ENCODE results near the gene FBP2. TPM values are rescaled to one million over a fixed set of nuclear protein-coding genes. Genes with fewer than 3 reads are reported as not detected.

FBP2 gene
- total RNA-seq, 2 donors from 2014 or later: not detected

DNA sequence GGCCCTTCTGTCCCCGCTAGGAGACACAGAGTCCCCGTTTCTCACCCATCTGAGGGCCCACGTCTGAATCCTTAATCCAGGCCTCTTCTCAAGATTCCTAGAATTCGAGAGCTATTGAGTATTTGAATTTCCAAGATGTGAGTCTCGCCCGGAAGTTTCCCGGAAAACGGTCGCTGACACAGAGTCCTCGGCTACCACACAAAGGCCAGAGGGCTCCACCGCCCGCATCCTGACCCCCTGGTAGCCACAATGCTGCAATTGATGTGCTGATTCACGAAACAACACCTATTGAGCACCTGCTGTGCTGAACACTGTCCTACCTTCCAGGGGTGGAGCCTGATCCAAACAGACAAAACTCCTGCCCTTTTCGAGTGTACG lies 46.4 kb upstream of the FBP2 start:
- peaks cover 86% of the 10 kb centered on the region for H3K27me3 Mint-ChIP-seq (ENCODE audit: insufficient read depth)
- H3K9me3 Mint-ChIP-seq: no peaks in the 10 kb centered on the region

DNA sequence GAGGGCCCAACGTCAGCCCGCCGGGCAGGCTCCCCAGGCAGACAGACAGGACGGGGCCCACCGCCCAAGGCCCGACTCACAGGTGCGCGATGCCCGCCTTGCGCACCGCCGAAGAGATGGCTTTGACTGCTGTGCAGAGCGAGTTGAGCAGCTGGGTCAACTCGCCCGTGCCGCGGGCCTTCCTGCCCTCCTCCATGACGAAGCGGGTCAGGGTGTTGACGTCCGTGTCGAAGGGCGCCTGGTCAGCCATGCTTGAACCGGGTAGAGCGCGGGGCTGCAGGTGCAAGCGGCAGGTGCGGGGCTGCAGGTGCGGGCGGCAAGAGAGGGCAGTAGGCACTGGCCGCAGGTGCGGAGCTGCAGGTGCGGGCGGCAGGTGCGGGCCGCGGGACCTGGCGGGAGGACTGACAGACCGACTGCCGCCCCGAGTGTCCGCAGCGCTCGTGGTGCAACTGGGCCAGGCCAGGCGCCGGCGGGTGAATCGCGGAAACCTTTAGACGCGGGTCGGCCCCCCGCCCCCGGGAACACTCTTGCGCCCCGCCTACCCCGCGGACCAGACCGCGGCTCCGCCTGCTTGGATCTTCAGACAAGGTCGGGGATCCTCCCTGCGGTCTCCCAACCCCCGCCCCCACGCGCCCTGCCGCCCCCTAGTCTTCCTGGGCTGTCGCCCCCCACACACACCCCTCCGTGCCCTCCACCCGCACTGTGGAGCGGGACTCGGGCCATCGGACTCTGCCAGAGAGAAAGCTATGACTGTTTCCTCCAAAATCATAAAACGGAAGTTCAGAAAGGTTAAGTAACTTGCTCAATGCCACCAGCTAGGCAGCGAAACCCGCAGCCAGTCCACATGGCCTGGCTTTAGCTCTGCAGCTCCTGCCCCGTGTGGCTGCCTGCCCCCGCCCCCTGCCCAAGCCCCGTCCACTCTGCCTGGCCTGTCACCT lies 45.7 kb upstream of the FBP2 start, which contains the start of gene FBP1:
Gene FBP1, minus strand, starts transcription at position 458 of the 938 bp plus-strand sequence. Its CDS starts 208 bp downstream, at position 250.
- H3K27me3 ChIP-seq (ENCODE audit: control insufficient read depth, insufficient read depth, low read length, poor library complexity, severe bottlenecking): peaks cover 67% of the 10 kb centered on the region
- 6 to 10% methylated on average over 41 to 79 of the region's 79 CpGs for WGBS, 2 experiments (ENCODE audit: insufficient coverage in 1 of 2, insufficient read length in 1 of 2)
- H3K27ac Mint-ChIP-seq: no peak within 1 kb of the TSS

More for the DNA sequence above, 46.4 kb upstream of the FBP2 start:
- Histone ChIP-seq H3K4me3 (ENCODE audit: low read length) (peak overlapping the region; percentile 73), H3K36me3 (ENCODE audit: control insufficient read depth, insufficient read depth, low read length) (no peaks in the 10 kb centered on the region), H3K27ac (ENCODE audit: low read depth, low read length) (no peak overlapping the region), H3K4me1 (ENCODE audit: control insufficient read depth, insufficient read depth, low read length) (no peaks in the 10 kb centered on the region), H3K9me3 (ENCODE audit: control insufficient read depth, low read length) (no peaks in the 10 kb centered on the region), H3K9ac (ENCODE audit: extremely low read depth, low read length, poor library complexity, severe bottlenecking) (no peak overlapping the region), H3K27me3 (ENCODE audit: control insufficient read depth, insufficient read depth, low read length, poor library complexity, severe bottlenecking) (peaks cover 67% of the 10 kb centered on the region)
- Mint-ChIP-seq H3K36me3 (ENCODE audit: low read depth) (no peaks in the 10 kb centered on the region), H3K27ac (no peak overlapping the region), H3K4me3 (peak overlapping the region; percentile 66), H3K4me1 (peaks cover 15% of the 10 kb centered on the region)
- 18 to 19% methylated on average over 11 to 15 of the region's 15 CpGs for WGBS, 2 experiments (ENCODE audit: insufficient coverage in 1 of 2, insufficient read length in 1 of 2)
- peak; percentile 89 for DNase-seq
- TF ChIP-seq, protein P1, sequence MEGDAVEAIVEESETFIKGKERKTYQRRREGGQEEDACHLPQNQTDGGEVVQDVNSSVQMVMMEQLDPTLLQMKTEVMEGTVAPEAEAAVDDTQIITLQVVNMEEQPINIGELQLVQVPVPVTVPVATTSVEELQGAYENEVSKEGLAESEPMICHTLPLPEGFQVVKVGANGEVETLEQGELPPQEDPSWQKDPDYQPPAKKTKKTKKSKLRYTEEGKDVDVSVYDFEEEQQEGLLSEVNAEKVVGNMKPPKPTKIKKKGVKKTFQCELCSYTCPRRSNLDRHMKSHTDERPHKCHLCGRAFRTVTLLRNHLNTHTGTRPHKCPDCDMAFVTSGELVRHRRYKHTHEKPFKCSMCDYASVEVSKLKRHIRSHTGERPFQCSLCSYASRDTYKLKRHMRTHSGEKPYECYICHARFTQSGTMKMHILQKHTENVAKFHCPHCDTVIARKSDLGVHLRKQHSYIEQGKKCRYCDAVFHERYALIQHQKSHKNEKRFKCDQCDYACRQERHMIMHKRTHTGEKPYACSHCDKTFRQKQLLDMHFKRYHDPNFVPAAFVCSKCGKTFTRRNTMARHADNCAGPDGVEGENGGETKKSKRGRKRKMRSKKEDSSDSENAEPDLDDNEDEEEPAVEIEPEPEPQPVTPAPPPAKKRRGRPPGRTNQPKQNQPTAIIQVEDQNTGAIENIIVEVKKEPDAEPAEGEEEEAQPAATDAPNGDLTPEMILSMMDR (conservative IDR thresholded peaks at IDR 0.05): no peak

DNA sequence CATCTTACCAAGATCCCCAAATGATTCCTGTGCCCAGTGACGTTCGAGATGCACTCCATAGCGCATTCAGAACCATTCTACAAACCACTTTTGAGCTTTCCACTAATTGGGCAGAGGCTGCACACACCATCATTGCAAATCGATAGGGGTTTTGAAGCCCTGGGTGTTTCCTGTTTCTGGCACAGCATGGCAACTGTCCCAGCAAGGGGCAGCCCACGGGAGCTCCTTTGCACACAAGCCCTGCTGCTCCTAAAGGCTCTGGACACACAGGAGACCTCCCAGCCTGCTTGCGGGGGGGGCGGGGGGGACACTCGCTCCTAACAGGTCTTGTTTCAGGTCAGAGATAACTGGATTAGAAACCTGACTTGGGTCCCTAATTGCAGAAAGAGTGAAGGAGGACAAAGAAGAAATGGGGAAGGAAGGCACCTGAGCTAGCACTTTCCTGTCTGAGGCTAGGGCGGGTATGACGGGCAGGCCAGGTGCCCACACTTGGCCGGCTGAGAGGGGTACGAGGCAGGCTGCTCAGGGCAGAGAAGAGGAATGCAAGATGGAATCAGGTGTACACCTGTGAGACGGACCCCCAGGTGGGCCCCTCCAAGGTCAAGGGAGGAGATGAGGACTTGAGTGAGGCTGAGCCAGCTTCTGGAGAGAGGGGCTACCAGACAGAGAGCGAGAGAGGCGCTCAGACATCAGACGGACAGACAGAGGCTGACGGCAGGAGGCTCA lies 44.9 kb upstream of the FBP2 start:
- Mint-ChIP-seq H3K9me3 (no peaks in the 10 kb centered on the region), H3K4me1 (peaks cover 15% of the 10 kb centered on the region), H3K27ac (no peak overlapping the region), H3K27me3 (ENCODE audit: insufficient read depth) (peaks cover 86% of the 10 kb centered on the region), H3K4me3 (peak overlapping the region; percentile 66), H3K36me3 (ENCODE audit: low read depth) (no peaks in the 10 kb centered on the region)
- Histone ChIP-seq H3K9me3 (ENCODE audit: control insufficient read depth, low read length) (no peaks in the 10 kb centered on the region), H3K4me1 (ENCODE audit: control insufficient read depth, insufficient read depth, low read length) (no peaks in the 10 kb centered on the region), H3K27ac (ENCODE audit: low read depth, low read length) (no peak overlapping the region), H3K36me3 (ENCODE audit: control insufficient read depth, insufficient read depth, low read length) (no peaks in the 10 kb centered on the region), H3K4me3 (ENCODE audit: low read length) (peak overlapping the region; percentile 73), H3K27me3 (ENCODE audit: control insufficient read depth, insufficient read depth, low read length, poor library complexity, severe bottlenecking) (peaks cover 67% of the 10 kb centered on the region), H3K9ac (ENCODE audit: extremely low read depth, low read length, poor library complexity, severe bottlenecking) (no peak overlapping the region)
- TF ChIP-seq, protein P1 (conservative IDR thresholded peaks at IDR 0.05): no peak
- 64 to 66% methylated on average over 15 to 17 of the region's 17 CpGs for WGBS, 2 experiments (ENCODE audit: insufficient coverage in 1 of 2, insufficient read length in 1 of 2)
- DNase-seq: no peak

More for the DNA sequence above, 45.7 kb upstream of the FBP2 start, which contains the start of gene FBP1:
- no peaks in the 10 kb centered on the region for H3K36me3 ChIP-seq (ENCODE audit: control insufficient read depth, insufficient read depth, low read length)
- no peak within 1 kb of the TSS for H3K27ac ChIP-seq (ENCODE audit: low read depth, low read length)
- H3K9me3 Mint-ChIP-seq: no peaks in the 10 kb centered on the region
- no peaks in the 10 kb centered on the region for H3K36me3 Mint-ChIP-seq (ENCODE audit: low read depth)
- no peak within 1 kb of the TSS for H3K9ac ChIP-seq (ENCODE audit: extremely low read depth, low read length, poor library complexity, severe bottlenecking)
- H3K27me3 Mint-ChIP-seq (ENCODE audit: insufficient read depth): peaks cover 86% of the 10 kb centered on the region
- TF ChIP-seq, protein P1 (conservative IDR thresholded peaks at IDR 0.05): no peak
- H3K4me3 ChIP-seq (ENCODE audit: low read length): peak within 1 kb of the TSS; percentile 73
- H3K4me1 ChIP-seq (ENCODE audit: control insufficient read depth, insufficient read depth, low read length): no peaks in the 10 kb centered on the region
- no peaks in the 10 kb centered on the region for H3K9me3 ChIP-seq (ENCODE audit: control insufficient read depth, low read length)
- peak within 1 kb of the TSS; percentile 66 for H3K4me3 Mint-ChIP-seq
- peak; percentile 76 for DNase-seq
- H3K4me1 Mint-ChIP-seq: peaks cover 15% of the 10 kb centered on the region
